ENCODE results near the gene NETO2. TPM values are rescaled to one million over a fixed set of nuclear protein-coding genes. Genes with fewer than 3 reads are reported as not detected.

The NETO2 gene
- total and polyA plus RNA-seq, 2 of the 13 experiments (the other 11 are each of a cell fraction or from before 2014, with no cell fraction given) = 8.2 to 13.5 TPM

DNA sequence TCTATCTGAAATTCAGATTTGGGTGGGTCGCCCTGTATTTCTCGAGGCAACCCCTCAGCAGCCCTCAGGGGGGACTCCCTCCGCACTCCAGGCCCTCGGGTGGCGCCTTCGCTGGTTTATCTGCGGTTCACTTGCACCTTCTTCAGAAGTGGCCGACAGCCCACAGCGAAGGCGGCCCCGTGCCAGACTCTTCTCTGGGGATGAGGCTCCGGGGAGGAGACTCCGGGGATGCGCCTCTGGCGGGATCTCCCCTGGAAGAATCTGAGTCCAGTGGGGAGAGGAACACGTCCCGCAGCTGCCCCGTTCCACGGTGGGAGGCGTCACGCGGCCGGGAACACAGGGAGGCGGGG is 106.4 kb downstream of the NETO2 start (continued):
- TF ChIP-seq PRMT3 (CRISPR knock-in tag; IDR thresholded peaks at IDR 0.05; ENCODE audit: borderline replicate concordance, low read depth) (no peak), ZIK1 (CRISPR knock-in tag; IDR thresholded peaks at IDR 0.05; ENCODE audit: borderline replicate concordance, low read depth) (no peak), YY1 (IDR thresholded peaks at IDR 0.05; ENCODE audit: insufficient read depth, insufficient replicate concordance, low read depth, low read length) (no peak), RARA (CRISPR knock-in tag; IDR thresholded peaks at IDR 0.05) (peak; percentile 0; the same call in 1 of the 2 replicates), FOXA1 (IDR thresholded peaks at IDR 0.05) (no peak), FOXA1 (CRISPR knock-in tag; IDR thresholded peaks at IDR 0.05) (no peak), ZNF570 (CRISPR knock-in tag; IDR thresholded peaks at IDR 0.05; ENCODE audit: borderline replicate concordance) (no peak), ASH2L (IDR thresholded peaks at IDR 0.05; ENCODE audit: insufficient read length, low read depth, low read length) (no peak), SALL1 (CRISPR knock-in tag; IDR thresholded peaks at IDR 0.05) (no peak), CENPT (CRISPR knock-in tag; IDR thresholded peaks at IDR 0.05; ENCODE audit: low read depth) (0 out of 2 replicates have a peak, but pooled peaks have one; percentile 19), ZNF589 (CRISPR knock-in tag; conservative IDR thresholded peaks at IDR 0.05) (no peak), JARID2 (CRISPR knock-in tag; IDR thresholded peaks at IDR 0.05; ENCODE audit: insufficient replicate concordance) (no peak), MIXL1 (CRISPR knock-in tag; IDR thresholded peaks at IDR 0.05) (no peak), ZZZ3 (CRISPR knock-in tag; IDR thresholded peaks at IDR 0.05; ENCODE audit: borderline replicate concordance) (no peak), CEBPG (CRISPR knock-in tag; IDR thresholded peaks at IDR 0.05) (no peak), ZNF839 (CRISPR knock-in tag; IDR thresholded peaks at IDR 0.05; ENCODE audit: borderline replicate concordance) (no peak)
- TF ChIP-seq, protein P1, sequence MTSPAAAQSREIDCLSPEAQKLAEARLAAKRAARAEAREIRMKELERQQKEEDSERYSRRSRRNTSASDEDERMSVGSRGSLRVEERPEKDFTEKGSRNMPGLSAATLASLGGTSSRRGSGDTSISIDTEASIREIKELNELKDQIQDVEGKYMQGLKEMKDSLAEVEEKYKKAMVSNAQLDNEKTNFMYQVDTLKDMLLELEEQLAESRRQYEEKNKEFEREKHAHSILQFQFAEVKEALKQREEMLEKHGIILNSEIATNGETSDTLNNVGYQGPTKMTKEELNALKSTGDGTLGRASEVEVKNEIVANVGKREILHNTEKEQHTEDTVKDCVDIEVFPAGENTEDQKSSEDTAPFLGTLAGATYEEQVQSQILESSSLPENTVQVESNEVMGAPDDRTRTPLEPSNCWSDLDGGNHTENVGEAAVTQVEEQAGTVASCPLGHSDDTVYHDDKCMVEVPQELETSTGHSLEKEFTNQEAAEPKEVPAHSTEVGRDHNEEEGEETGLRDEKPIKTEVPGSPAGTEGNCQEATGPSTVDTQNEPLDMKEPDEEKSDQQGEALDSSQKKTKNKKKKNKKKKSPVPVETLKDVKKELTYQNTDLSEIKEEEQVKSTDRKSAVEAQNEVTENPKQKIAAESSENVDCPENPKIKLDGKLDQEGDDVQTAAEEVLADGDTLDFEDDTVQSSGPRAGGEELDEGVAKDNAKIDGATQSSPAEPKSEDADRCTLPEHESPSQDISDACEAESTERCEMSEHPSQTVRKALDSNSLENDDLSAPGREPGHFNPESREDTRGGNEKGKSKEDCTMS (CRISPR knock-in tag; conservative IDR thresholded peaks at IDR 0.05) = no peak
- TF ChIP-seq, protein P2, sequence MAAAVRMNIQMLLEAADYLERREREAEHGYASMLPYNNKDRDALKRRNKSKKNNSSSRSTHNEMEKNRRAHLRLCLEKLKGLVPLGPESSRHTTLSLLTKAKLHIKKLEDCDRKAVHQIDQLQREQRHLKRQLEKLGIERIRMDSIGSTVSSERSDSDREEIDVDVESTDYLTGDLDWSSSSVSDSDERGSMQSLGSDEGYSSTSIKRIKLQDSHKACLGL (CRISPR knock-in tag; IDR thresholded peaks at IDR 0.05) = no peak
- TF ChIP-seq, protein P3, sequence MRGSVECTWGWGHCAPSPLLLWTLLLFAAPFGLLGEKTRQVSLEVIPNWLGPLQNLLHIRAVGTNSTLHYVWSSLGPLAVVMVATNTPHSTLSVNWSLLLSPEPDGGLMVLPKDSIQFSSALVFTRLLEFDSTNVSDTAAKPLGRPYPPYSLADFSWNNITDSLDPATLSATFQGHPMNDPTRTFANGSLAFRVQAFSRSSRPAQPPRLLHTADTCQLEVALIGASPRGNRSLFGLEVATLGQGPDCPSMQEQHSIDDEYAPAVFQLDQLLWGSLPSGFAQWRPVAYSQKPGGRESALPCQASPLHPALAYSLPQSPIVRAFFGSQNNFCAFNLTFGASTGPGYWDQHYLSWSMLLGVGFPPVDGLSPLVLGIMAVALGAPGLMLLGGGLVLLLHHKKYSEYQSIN (CRISPR knock-in tag; IDR thresholded peaks at IDR 0.05; ENCODE audit: borderline replicate concordance) = no peak
- TF ChIP-seq, protein P4, sequence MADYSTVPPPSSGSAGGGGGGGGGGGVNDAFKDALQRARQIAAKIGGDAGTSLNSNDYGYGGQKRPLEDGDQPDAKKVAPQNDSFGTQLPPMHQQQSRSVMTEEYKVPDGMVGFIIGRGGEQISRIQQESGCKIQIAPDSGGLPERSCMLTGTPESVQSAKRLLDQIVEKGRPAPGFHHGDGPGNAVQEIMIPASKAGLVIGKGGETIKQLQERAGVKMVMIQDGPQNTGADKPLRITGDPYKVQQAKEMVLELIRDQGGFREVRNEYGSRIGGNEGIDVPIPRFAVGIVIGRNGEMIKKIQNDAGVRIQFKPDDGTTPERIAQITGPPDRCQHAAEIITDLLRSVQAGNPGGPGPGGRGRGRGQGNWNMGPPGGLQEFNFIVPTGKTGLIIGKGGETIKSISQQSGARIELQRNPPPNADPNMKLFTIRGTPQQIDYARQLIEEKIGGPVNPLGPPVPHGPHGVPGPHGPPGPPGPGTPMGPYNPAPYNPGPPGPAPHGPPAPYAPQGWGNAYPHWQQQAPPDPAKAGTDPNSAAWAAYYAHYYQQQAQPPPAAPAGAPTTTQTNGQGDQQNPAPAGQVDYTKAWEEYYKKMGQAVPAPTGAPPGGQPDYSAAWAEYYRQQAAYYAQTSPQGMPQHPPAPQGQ (CRISPR knock-in tag; IDR thresholded peaks at IDR 0.05; ENCODE audit: borderline replicate concordance) = peak; percentile 26; the same call in 1 of the 2 replicates
- TF ChIP-seq, protein P5, sequence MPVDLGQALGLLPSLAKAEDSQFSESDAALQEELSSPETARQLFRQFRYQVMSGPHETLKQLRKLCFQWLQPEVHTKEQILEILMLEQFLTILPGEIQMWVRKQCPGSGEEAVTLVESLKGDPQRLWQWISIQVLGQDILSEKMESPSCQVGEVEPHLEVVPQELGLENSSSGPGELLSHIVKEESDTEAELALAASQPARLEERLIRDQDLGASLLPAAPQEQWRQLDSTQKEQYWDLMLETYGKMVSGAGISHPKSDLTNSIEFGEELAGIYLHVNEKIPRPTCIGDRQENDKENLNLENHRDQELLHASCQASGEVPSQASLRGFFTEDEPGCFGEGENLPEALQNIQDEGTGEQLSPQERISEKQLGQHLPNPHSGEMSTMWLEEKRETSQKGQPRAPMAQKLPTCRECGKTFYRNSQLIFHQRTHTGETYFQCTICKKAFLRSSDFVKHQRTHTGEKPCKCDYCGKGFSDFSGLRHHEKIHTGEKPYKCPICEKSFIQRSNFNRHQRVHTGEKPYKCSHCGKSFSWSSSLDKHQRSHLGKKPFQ (CRISPR knock-in tag; IDR thresholded peaks at IDR 0.05; ENCODE audit: insufficient replicate concordance) = no peak
- TF ChIP-seq, protein P6, sequence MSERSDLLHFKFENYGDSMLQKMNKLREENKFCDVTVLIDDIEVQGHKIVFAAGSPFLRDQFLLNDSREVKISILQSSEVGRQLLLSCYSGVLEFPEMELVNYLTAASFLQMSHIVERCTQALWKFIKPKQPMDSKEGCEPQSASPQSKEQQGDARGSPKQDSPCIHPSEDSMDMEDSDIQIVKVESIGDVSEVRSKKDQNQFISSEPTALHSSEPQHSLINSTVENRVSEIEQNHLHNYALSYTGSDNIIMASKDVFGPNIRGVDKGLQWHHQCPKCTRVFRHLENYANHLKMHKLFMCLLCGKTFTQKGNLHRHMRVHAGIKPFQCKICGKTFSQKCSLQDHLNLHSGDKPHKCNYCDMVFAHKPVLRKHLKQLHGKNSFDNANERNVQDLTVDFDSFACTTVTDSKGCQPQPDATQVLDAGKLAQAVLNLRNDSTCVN (CRISPR knock-in tag; IDR thresholded peaks at IDR 0.05; ENCODE audit: borderline replicate concordance) = no peak

All from HepG2 (cell line).